Dedifferentiated amniotic fluid mesenchymal stem cell (primary cell): ENCODE data around the gene EPB41L4B.
A peak's percentile ranks its signal among the peaks of the same experiment; 100 is the strongest.
"Not testable (repeated sequence)": the region's sequence is repeated elsewhere in the genome, so short reads cannot be mapped to it uniquely, and the experiment has no call there.

ENCODE experiments used
- DNase-seq: peaks from one replicate; pipeline ENCODE4 v3.0.0-alpha.2; 2016; ENCODE audit errors: extremely low spot score

Gene EPB41L4B

GRCh38 chr9:109246533-109246932, 74.3 kb downstream of the EPB41L4B start:
- no peak for DNase-seq

GRCh38 chr9:109245310-109245897, 75.5 kb downstream of the EPB41L4B start:
- no peak for DNase-seq

GRCh38 chr9:109244179-109245132, 76.4 kb downstream of the EPB41L4B start:
- DNase-seq: peak; percentile 67

DNA sequence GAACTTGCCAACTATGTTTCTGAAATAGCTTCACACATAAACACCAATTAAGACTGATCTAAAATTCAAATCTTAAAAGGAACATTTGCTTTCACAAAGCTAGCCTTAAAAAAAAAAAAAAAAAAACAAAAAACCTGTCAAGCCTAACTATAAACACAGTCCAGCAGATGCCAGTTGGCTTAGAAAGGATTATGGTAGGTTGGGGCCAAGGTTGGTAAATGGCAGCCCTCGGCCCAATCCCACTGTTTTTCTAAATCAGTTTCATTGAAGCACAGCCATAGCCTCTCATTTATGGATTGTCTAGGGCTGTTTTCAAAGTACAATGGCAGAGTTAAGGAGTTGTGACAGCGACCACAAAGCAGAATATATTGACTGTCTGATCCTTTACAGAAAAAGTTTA, 78.1 kb downstream of the EPB41L4B start:
- DNase-seq: no peak

- no peak for DNase-seq
These were observed 78.8 kb downstream of the EPB41L4B start for GRCh38 chr9:109242014-109242413.

- DNase-seq: no peak
These were observed 79.7 kb downstream of the EPB41L4B start for GRCh38 chr9:109241207-109241606.

- DNase-seq: no peak
These were observed 81.6 kb downstream of the EPB41L4B start for GRCh38 chr9:109239240-109239639.

- DNase-seq: no peak
These were observed 82.2 kb downstream of the EPB41L4B start for GRCh38 chr9:109238655-109239054.

DNA sequence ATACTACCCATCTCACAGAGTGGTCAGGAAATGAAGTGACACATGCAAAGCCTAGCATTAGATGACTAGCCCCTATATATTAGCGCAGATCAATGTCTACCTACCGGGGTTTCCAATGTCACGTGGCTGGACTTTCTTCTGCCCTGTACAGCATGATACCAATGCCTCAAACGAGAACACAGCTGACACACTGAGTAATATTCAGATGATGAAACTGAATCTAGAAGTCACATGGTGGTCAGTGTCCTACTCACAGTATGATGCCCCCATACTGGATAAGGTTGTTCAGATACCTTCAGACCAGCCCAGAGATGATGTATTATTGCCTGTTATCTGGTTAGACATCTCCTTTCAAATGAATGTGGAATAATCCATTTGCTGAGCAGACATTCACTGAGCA, 82.7 kb downstream of the EPB41L4B start:
- DNase-seq: no peak

DNA sequence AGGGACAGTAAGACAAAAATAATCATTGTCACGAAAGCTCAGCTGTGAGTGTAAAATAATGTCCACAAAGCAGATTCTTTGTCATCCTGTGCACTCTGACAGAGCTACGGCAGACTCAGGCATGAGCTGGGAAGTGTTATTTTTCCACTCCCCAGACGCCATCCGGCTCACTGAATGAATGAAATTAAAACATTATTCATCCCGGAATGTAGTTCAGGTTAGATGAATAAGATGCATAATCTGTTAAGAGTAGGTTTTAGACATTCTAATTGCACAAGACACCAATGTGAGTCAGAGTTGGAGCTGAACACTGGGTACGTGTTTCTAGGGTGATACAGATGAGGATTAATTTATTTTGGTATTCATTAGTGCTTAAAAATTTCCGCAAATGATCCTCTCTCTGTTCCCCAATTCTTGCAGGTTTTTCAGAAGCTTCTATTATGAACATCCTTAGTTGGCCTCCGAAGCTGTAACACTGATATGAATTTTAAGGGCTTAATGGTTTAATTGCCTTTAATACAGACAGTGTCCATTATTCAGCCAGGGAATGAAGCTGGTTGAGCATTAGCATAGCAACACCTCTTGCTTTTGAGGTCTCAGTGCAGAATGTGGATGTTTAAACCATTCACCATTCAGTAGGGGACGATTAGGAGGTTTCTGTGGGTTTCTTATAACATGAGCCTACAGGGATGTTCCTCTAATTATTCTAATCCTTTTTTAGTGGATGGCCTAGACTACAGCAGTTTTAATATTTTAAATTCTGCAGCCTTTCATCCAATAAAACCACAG, 88.2 kb downstream of the EPB41L4B start:
- no peak for DNase-seq

- DNase-seq: no peak
These were observed 89.3 kb downstream of the EPB41L4B start for GRCh38 chr9:109231593-109231992.

DNA sequence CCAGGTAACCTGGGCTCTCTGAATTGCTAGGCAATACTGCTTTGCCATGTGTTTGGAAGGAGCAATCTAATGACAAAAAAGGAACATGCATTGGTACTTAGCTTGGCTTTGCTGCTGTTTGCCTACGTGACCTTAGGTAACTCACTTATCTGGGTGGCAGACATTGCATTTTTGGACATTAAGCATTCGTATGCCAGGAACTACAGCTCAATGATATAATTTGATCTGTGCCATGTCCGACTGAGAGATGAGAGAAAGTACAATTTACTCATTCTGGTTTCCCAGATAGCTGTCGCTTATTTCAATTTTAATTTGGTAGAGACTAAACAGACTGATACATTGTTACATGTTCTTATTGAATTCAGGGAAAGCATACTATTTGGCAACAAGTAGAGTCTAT, 90.6 kb downstream of the EPB41L4B start:
- no peak for DNase-seq

- DNase-seq: no peak
These were observed 91.2 kb downstream of the EPB41L4B start for GRCh38 chr9:109229682-109230081.

- no peak for DNase-seq
These were observed 92.7 kb downstream of the EPB41L4B start for GRCh38 chr9:109228093-109228642.

GRCh38 chr9:109225629-109226028, 95.2 kb downstream of the EPB41L4B start:
- no peak for DNase-seq

GRCh38 chr9:109224751-109225150, 96.1 kb downstream of the EPB41L4B start:
- no peak for DNase-seq

DNA sequence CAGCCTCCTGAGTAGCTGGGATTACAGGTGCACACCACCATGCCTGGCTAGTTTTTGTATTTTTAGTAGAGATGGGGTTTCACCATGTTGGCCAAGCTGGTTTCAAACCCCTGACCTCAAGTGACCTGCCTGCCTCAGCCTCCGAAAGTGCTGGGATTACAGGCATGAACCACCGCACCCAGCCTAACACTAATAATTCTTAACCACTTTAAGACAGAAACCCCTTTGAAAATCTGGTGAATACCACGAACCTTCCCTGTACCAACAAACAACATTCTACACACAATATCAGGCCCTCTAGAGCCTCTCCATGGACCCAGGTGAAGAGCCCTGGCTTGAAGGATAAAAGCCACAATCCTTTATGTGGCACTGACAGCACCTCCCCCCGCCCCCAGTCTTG, 102.6 kb downstream of the EPB41L4B start:
- not testable (repeated sequence) for DNase-seq

DNA sequence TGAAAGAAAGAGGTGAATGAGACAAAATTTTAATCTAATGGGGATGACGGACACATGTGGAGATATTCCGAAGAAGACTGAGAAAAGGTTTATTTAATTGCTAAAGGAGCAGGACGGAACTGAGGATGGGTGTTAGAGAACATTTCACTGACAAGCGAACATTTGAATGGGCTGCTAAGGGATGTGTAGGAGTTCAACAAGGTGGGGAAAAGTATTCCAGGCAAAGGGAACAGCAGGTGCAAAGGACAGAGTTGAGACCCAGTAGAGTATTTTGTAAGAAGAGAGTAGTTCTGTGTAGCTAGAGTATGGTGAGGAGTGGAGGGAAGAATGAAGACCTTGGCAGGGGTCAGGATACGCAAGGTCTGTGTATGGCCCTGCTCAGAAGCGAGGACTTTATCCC, 106.4 kb downstream of the EPB41L4B start:
- no peak for DNase-seq

DNA sequence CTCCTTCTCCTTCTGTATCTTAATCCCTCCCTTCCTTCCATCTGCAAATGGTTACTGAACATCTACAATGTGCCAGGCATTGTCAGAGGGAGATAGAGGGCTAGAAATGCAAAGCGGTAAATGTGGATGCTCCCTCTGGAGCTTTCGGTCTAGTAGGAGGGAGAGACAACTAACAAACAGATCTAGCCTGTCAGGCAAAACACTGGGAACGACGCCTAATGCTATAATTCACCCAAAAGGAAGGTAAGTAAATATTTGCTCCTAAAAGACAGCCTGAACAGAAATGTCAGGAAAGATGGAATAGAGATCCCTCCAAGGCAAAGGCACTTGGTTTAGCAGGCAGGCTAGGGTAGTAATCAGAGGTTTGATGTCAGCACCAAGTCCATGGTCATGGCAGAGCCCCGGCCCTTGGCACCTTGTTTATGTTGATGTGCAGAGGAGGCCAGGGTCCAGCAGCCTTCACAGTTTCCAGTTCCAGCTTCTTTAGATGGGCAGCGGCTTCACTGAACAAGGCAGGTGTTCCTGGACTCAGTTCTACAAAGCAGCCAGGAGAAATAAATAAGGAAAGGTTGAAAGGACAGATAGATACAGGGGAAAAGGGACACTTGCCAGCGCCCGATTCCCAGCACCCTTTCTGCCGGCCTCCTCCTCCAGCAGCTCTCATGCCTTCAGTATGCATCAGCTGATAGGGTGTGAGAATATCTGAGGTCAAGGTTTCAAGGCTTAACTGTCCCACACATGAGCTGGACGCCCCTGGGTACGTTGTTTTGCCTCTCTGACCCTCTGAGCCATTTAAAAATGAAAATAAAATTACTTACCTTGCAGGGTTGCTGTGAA, 107.4 kb downstream of the EPB41L4B start:
- DNase-seq: no peak

DNA sequence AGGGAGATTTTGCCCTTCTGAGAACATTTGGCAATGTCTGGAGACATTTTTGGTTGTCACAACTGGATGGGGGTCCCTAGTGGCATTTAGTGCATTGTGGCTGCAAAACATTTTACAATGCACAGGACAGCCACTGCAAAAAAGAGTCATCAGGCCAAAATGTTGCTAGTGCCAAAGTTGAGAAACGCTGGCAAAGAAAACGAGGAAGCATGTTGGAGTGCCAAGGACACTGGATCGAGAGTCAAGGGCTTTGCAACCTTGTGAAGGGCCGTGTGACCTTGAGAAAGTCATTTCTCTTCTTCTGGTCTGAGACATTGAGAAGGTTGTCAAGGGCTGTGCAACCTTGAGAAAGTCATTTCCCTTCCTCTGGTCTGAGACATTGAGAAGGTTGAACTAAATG, 108.1 kb downstream of the EPB41L4B start:
- no peak for DNase-seq

- DNase-seq: no peak
These were observed 114.2 kb downstream of the EPB41L4B start for GRCh38 chr9:109206670-109207069.
